PC-3 (cell line): Measurements from ENCODE around the gene NUDT7. TPM values are rescaled to one million over a fixed set of nuclear protein-coding genes. Genes with fewer than 3 reads are reported as not detected.

Experiments
- ATAC-seq: fragments of 200-7000 bp; cut with Tn5 transposase; 2 replicates; pipeline ENCODE4 v1.9.1; 2020; ENCODE audit warnings: mild to moderate bottlenecking, moderate library complexity
- BruUV-seq: library from RNA; stranded (reverse); fragments of 400-500 nt; replicated peaks from 2 replicates; lab custom pipeline; 2021; lab: Mats Ljungman, UMichigan
- CTCF ChIA-PET: fragments of 300-600 bp; sonication (Branson Sonifier 250); formaldehyde crosslinking; loops from one replicate; lab custom pipeline; 2022; ENCODE audit warnings: antibody characterized with exemption; lab: Charles Lee
- POLR2A ChIA-PET: fragments of 300-600 bp; sonication (Branson Sonifier 250); formaldehyde crosslinking; loops from one replicate; lab custom pipeline; 2022; ENCODE audit warnings: antibody characterized with exemption; ENCODE audit not compliant: unreplicated experiment; lab: Charles Lee
- DNase-seq: peaks from one replicate; pipeline ENCODE4 v3.0.0-alpha.2; 2015
- H2AFZ ChIP-seq: fragments of 300-600 bp; sonication (generic); 2 replicates; pipeline ENCODE4 v1.6.0; 2016; ENCODE audit warnings: antibody characterized with exemption, low read length
- H3F3A ChIP-seq: fragments of 300-600 bp; sonication (generic); one replicate; pipeline ENCODE4 v1.6.0; 2017; ENCODE audit warnings: antibody characterized with exemption, low read length, control low read depth, mild to moderate bottlenecking; ENCODE audit not compliant: unreplicated experiment
- H3K27ac ChIP-seq: fragments of 300-600 bp; sonication (generic); 2 replicates; pipeline ENCODE4 v1.5.1; 2016; ENCODE audit warnings: mild to moderate bottlenecking, low read length
- H3K27me3 ChIP-seq: fragments of 300-600 bp; sonication (generic); 2 replicates; pipeline ENCODE4 v1.6.1; 2016; ENCODE audit warnings: low read length, mixed read lengths
- H3K36me3 ChIP-seq: fragments of 300-600 bp; sonication (generic); 2 replicates; pipeline ENCODE4 v1.6.1; 2016; ENCODE audit warnings: low read depth, mixed run types, low read length, mixed read lengths
- H3K4me1 ChIP-seq: fragments of 300-600 bp; sonication (generic); 2 replicates; pipeline ENCODE4 v1.5.1; 2016; ENCODE audit warnings: low read length; ENCODE audit not compliant: insufficient read depth
- H3K4me2 ChIP-seq: fragments of 300-600 bp; sonication (generic); 2 replicates; pipeline ENCODE4 v1.6.0; 2016; ENCODE audit warnings: low read length
- H3K4me3 ChIP-seq: fragments of 300-600 bp; sonication (generic); 2 replicates; pipeline ENCODE4 v1.5.1; 2016; ENCODE audit warnings: mild to moderate bottlenecking, low read length, mixed read lengths
- H3K79me2 ChIP-seq: fragments of 300-600 bp; sonication (generic); 2 replicates; pipeline ENCODE4 v1.6.1; 2017; ENCODE audit warnings: low read length, mixed read lengths
- H3K9ac ChIP-seq: fragments of 300-600 bp; sonication (generic); 2 replicates; pipeline ENCODE4 v1.6.0; 2016; ENCODE audit warnings: mild to moderate bottlenecking, low read length
- H3K9me2 ChIP-seq: fragments of 300-600 bp; sonication (generic); replicated peaks from 2 replicates; pipeline ENCODE4 v1.6.1; 2016; ENCODE audit warnings: mixed run types, low read length, mixed read lengths
- H3K9me3 ChIP-seq: fragments of 300-600 bp; sonication (generic); 2 replicates; pipeline ENCODE4 v1.6.1; 2016; ENCODE audit warnings: low read length, mixed read lengths
- H4K20me1 ChIP-seq: fragments of 300-600 bp; sonication (generic); 2 replicates; pipeline ENCODE4 v1.6.1; 2016; ENCODE audit warnings: low read length, mixed read lengths
- EZH2 ChIP-seq: fragments of 300-600 bp; sonication (generic); IDR thresholded peaks from one replicate; pipeline ENCODE4 v1.6.1; 2017; ENCODE audit warnings: antibody characterized with exemption, mild to moderate bottlenecking, low read length; ENCODE audit not compliant: unreplicated experiment
- EZH2phosphoT487 ChIP-seq: fragments of 300-600 bp; sonication (generic); IDR thresholded peaks from 2 replicates; pipeline ENCODE4 v1.6.1; 2018; ENCODE audit warnings: mild to moderate bottlenecking, antibody characterized with exemption, low read length, borderline replicate concordance
- intact Hi-C: fragments of 100-400 bp; cut with micrococcal nuclease; formaldehyde crosslinking; loops from 2 replicates; pipeline ENCODE4 v1.9.0; 2023
- total RNA-seq: library from RNA; depleted of rRNA; stranded (reverse); fragments of >200 nt; gene quantifications from 2 replicates; pipeline ENCODE4 v1.2.3, GENCODE V29; 2014
- TF ChIP-seq, protein P1 (sequence below): fragments of 300-600 bp; sonication (generic); conservative IDR thresholded peaks from 2 replicates; pipeline ENCODE4 v1.5.1; 2017; ENCODE audit warnings: antibody characterized with exemption, low read depth, mild to moderate bottlenecking, low read length

The NUDT7 gene
- total RNA-seq, 1 experiment from 2014 or later, result not detected

DNA sequence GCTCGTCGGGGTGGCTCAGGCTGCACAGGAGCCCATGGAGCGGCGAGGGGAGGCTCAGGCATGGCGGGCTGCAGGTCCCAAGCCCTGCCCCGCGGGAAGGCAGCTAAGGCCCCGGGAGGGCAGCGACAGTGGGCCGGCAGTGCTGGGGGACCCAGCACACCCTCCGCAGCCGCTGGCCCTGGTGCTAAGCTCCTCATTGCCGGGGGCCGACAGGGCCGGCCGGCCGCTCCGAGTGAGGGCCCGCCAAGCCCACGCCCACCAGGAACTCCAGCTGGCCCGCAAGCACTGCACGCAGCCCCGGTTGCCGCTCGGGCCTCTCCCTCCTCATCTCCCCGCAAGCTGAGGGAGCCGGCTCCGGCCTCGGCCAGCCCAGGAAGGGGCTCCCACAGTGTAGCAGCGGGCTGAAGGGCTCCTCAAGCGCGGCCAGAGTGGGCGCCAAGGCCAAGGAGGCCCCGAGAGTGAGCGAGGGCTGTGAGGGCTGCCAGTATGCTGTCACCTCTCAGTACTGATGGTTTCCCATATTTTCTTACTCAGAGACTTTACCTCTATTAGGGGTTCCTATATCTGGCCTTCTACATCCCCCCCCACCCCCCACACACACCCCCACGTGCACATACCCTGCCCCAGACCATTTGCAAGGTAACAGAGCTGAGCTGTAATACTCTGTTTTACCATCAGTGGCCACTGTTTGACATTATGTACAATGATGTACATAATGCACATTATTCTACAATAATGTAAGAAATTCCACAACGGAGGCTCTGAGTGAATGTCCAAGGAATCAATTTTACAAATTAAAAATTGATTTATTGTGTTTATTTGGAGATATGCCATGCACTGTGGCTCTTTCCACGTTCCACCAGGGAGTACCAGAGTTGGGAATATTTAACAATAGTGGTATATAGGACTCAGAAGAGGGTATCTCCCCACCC is 62.4 kb downstream of the NUDT7 start:
- POLR2A ChIA-PET, result no interaction called here
- Histone ChIP-seq H3K27me3 (peaks cover 14% of the 10 kb centered on the region; the same call in 1 of the 2 replicates), H3K4me3 (no peak overlapping the region), H3K27ac (no peak overlapping the region), H4K20me1 (no peaks in the 10 kb centered on the region), H3K9me2 (no peaks in the 10 kb centered on the region), H2AFZ (no peak overlapping the region), H3K4me2 (no peak overlapping the region), H3F3A (no peaks in the 10 kb centered on the region), H3K9ac (no peak overlapping the region), H3K4me1 (no peaks in the 10 kb centered on the region), H3K79me2 (no peaks in the 10 kb centered on the region), H3K36me3 (no peaks in the 10 kb centered on the region), H3K9me3 (no peaks in the 10 kb centered on the region)
- no peak for ATAC-seq
- DNase-seq, result peak; percentile 1
- no peak for TF ChIP-seq EZH2
- TF ChIP-seq, protein P1, sequence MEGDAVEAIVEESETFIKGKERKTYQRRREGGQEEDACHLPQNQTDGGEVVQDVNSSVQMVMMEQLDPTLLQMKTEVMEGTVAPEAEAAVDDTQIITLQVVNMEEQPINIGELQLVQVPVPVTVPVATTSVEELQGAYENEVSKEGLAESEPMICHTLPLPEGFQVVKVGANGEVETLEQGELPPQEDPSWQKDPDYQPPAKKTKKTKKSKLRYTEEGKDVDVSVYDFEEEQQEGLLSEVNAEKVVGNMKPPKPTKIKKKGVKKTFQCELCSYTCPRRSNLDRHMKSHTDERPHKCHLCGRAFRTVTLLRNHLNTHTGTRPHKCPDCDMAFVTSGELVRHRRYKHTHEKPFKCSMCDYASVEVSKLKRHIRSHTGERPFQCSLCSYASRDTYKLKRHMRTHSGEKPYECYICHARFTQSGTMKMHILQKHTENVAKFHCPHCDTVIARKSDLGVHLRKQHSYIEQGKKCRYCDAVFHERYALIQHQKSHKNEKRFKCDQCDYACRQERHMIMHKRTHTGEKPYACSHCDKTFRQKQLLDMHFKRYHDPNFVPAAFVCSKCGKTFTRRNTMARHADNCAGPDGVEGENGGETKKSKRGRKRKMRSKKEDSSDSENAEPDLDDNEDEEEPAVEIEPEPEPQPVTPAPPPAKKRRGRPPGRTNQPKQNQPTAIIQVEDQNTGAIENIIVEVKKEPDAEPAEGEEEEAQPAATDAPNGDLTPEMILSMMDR, result 0 out of 2 replicates have a peak, but pooled peaks have one; percentile 21
- no TSS peak for BruUV-seq
- intact Hi-C loops, result no loop called here
- CTCF ChIA-PET, result interaction anchor here (0.6 kb wide), 1 partner anchor 11 kb away, joined by 7 read pairs; no protein-coding TSS in a partner anchor

DNA sequence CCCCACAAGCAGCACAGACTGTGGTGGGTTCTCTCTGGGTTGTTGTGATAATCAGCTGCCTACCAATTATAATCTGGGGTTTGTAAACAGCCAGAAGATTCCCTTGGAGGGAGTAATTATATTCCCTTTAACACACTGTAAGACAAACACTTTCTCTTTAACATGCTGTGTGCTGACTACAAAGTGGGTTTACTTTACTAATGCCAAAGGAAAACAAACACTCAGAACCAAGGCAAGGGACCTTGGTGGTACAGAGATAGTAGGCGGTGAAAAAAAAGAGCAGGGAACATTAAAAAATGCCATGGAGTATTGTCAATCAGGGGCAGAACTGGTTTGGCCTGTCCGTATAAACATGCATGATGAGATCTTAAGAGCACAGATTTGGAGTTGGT is 63.1 kb downstream of the NUDT7 start:
- no TSS peak for BruUV-seq
- H3K9me3 ChIP-seq, result no peaks in the 10 kb centered on the region
- H3K27ac ChIP-seq, result no peak overlapping the region
- no peak for DNase-seq
- TF ChIP-seq, protein P1, result no peak
- TF ChIP-seq EZH2phosphoT487, result no peak
- no peak for TF ChIP-seq EZH2
- no peaks in the 10 kb centered on the region for H3K36me3 ChIP-seq
- intact Hi-C loops, result no loop called here
- no peak for ATAC-seq
- H2AFZ ChIP-seq, result no peak overlapping the region
- no peaks in the 10 kb centered on the region for H3K9me2 ChIP-seq
- no peak overlapping the region for H3K4me2 ChIP-seq
- H4K20me1 ChIP-seq, result no peaks in the 10 kb centered on the region
- no peaks in the 10 kb centered on the region for H3F3A ChIP-seq
- no peak overlapping the region for H3K4me3 ChIP-seq
- POLR2A ChIA-PET, result no interaction called here
- CTCF ChIA-PET, result no interaction called here
- H3K27me3 ChIP-seq, result peaks cover 18% of the 10 kb centered on the region; the same call in 1 of the 2 replicates
- H3K9ac ChIP-seq, result no peak overlapping the region
- no peaks in the 10 kb centered on the region for H3K4me1 ChIP-seq
- no peaks in the 10 kb centered on the region for H3K79me2 ChIP-seq
